Fibroblast of skin of right quadriceps (primary cell): ENCODE data around the gene CCDC17.
"Not testable (repeated sequence)": the region's sequence is repeated elsewhere in the genome, so short reads cannot be mapped to it uniquely, and the experiment has no call there.

Experiments used
- DNase-seq: peaks from one replicate; pipeline ENCODE4 v3.0.0-alpha.2; 2013

CCDC17 gene

DNA sequence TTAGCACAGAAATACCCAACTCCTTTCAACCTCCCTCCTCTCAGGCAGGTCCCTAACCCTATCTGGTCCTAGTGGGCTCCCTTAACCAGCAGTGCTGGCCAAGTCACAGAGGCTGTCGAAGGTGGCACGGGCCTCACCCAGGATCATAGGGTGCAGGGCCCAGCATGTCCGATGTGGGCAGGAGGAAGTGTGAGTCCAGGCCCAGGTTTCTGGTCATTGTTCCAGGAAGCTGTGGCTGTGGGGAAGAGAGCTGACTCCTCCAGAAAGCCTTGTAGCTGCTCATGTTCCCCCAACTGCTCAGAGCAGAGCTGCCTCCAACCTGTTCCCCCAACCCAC is 2.4 kb downstream of the CCDC17 start:
- DNase-seq, result no peak

GRCh38 chr1:45620588-45621500 is 3.0 kb downstream of the CCDC17 start:
- no peak for DNase-seq

DNA sequence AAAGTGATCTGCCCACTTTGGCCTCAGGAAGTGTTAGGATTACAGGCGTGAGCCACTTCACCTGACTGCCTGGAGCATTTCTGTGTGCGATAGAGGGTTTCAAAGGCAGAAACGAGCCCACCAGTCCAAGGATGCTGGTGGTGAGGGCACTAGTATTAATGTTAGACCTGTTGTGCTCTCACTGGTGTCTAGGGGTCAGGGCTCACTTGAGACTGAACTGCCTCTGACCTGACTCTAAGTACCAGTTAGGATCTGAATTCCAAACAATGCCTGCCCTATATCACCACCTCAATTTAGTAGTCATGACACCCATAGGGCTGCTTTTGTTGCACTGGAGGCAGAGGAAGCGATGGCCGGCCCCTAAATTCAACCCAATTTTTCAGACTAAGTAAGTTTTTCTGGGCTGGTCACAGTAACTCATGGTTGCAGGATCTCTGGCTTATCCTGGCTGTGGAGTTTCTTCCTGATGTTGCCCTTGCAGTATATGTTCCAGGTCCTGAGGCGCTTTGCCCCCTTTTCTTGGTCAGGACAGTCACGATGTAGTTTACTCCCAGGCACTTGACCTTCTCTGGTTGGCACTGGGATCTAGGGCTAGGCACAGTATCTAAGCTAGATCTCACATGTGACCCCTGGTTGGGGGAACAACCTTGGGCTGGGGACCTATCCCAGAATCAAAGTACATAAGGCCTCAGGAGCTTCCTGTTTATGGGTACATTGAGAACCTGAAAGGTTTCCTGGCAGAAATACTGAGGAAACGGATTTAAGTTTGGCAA is 4.5 kb downstream of the CCDC17 start:
- DNase-seq, result no peak

GRCh38 chr1:45617618-45618017 is 6.2 kb downstream of the CCDC17 start:
- DNase-seq, result peak; percentile 32

DNA sequence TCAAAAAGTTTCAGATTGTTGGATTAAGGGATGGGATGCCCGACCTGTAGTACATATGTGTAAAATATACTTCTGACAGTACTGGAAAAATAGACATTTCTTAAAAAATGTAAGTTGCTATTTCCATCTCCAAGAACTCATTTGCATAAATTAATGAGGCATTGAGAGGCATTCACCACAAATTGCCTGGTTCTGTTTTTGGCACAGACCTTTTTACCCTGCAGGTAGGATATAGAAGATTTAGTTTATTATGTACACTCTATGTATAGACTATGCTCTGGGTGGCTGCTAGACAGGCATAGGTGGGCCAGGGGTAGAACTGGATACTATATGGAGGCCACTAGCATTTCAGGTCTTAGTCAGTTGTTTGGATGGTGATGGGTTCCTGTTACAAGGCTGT is 8.0 kb downstream of the CCDC17 start:
- no peak for DNase-seq

DNA sequence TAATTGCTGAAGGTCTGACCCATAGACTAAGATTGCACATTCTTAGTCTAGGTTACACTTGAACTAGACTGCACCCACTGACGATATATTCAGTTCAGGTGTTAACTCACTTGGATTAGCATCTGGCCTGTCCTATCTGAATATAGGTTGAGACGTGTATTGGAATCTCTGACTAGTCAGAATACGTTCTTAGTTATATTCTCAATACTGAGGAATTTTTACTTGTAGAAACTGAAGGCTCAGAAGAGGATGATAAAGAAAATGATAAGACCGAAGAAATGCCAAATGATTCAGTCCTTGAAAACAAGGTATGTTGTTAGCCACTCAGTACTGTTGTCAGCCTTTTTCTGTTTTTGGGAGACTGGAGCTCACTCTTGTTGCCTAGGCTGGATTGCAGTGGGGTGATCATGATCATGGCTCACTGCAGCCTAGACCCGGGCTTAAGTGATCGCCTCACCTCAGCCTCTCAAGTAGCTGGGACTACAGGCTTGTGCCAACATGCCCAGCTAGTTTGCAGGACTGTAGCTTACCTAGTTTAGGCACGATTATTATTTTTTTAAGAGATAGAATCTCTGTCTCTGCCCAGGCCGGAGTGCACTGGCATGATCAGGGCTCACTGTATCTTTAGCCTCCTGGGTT is 10.8 kb downstream of the CCDC17 start:
- no peak for DNase-seq

DNA sequence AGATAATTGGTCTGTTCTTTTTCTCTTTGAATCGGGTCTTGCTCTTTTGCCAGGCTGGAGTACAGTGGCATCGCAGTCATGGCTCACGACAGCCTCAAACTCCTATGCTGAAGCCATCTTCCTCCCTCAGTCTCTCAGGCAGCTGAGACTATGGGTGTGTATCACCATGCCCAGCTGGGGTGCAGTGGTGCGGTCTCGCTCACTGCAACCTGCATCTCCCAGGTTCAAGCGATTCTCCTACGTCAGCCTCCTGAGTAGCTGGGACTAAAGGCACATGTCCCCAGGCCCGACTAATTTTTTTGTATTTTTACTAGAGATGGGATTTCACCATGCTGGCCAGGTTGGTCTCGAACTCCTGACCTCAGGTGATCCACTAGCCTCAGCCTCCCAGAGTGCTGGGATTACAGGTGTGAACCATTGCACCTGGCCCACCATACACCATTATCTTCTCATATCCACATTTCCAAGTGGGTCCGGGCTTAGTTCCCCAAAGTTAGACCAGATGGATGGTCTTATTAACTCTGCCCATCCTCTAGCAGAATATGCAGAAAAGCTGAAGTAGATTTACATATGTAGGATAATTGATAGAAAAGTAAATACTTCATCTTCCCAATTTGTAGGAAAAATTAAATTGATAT is 13.1 kb downstream of the CCDC17 start:
- no peak for DNase-seq

GRCh38 chr1:45608175-45609156 is 15.4 kb downstream of the CCDC17 start:
- no peak for DNase-seq

GRCh38 chr1:45607404-45608074 is 16.3 kb downstream of the CCDC17 start:
- DNase-seq, result no peak

DNA sequence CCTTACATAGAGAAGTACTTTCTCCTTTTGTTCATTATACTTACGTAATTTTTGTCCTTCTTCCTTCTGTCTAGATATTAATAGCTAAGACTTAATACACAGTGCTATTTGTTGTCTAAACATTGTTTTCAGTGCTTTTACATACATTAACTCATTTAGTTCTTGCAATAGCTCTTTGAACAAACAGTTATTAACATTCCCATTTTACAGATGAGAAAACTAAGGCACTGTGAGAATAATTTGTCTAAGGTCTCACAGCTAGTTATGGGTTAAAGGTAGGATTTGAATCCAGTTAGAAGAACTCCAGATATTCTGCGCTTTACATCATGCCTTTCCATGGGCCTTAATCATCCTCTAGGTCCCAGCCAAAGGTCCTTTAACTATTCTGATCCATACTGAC is 19.6 kb downstream of the CCDC17 start:
- DNase-seq, result no peak

GRCh38 chr1:45596765-45597164 is 27.1 kb downstream of the CCDC17 start:
- not testable (repeated sequence) for DNase-seq

DNA sequence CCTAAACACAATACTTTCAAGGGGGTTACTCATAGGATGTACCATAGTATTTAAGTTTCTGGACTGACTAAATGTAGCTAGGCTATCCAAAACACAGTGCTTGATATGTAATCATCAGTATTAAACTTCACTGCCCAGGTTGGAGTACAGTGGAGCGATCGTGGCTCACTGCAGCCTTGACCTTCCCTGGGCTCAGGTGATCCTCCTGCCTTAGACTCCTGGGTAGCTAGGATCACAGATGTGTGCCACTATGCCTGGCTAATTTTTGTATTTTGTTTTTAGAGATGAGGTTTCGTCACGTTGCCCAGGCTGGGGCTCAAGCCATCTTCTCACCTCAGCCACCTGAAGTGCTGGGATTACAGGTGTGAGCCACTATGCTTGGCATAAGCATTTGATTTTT is 29.4 kb downstream of the CCDC17 start:
- no peak for DNase-seq

DNA sequence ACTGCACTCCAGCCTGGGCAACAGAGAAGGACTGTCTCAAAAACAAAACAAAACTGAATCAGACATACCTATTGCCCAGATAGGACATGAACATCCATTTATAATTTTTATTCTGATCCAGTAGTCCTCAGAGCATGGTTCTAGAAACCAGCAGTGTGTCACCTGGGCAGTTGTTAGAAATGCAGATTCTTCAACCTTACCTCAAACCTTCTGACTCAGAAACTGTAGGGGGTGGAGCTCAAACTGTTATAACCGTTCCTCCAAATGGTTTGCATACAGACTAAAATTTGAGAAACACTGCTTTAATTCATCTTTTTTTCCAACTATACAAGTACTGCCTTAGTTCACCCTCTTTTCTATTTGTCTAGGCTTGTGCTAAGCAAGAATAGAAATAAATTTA is 34.0 kb downstream of the CCDC17 start:
- DNase-seq, result no peak

GRCh38 chr1:45586769-45587168 is 37.1 kb downstream of the CCDC17 start:
- no peak for DNase-seq

DNA sequence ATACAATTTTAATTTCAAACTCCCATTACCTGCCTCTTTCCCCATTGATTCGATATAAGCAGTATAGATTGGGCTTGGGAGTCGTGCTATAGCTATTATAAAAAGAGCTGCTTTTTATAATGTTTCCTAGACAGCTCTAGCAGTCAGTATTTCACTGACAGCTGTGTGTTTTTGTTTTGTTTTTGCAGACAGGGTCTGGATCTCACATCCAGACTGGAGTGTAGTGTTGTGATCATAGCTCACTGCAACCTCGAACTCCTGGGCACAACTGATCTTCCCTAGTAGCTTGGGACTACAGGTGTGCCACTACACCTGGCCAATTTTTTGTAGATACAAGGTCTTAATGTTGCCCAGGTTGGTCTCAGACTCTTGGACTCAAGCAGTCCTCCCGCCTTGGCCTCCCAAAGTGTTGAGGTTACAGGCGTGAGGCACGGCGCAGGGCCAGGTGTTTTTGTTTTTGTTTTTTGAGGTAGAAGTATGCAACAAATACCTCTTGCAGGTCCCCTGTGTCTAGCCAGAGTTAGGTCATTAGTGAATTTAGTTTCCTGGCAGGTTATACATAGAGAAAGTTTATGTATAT is 38.3 kb downstream of the CCDC17 start:
- no peak for DNase-seq

GRCh38 chr1:45585110-45585426 is 38.8 kb downstream of the CCDC17 start:
- no peak for DNase-seq

DNA sequence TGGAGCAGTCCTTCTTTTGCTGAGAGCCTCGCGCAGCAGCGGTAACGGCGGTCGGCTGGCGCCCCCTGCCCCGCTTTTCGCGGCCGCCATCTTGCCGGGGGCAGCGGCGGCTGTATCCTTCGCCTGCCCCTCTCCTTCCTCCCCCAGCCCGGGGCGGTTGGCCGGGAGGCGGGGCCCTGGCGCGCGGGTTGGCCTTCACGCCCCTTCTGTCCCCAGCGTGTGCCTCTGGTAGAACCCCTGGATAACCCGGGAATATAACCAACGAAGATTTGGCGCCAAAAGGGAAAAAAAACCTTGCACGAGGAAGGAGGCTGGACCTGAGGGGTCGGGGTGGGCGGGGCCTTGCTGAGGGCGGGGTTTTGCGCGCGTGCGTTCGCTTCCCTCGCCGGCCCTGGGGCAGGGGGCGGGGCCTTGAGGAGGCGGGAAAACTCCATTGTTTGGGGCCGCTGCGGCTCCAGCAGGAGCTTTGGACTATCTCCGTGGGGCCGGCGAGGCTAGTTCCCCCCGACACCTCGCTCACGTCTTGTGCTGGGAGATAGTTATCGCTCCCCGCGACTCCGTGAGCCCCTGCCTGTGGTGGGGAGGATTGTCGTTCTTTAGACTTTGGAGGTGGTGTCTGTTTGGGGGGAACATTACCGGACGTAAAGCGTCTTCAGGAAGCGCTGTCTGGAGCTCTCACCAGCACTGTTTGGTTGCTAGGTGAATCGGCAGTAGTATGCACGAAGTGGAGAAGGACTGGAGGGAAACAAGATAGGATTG is 39.3 kb downstream of the CCDC17 start:
- peak; percentile 88 for DNase-seq

DNA sequence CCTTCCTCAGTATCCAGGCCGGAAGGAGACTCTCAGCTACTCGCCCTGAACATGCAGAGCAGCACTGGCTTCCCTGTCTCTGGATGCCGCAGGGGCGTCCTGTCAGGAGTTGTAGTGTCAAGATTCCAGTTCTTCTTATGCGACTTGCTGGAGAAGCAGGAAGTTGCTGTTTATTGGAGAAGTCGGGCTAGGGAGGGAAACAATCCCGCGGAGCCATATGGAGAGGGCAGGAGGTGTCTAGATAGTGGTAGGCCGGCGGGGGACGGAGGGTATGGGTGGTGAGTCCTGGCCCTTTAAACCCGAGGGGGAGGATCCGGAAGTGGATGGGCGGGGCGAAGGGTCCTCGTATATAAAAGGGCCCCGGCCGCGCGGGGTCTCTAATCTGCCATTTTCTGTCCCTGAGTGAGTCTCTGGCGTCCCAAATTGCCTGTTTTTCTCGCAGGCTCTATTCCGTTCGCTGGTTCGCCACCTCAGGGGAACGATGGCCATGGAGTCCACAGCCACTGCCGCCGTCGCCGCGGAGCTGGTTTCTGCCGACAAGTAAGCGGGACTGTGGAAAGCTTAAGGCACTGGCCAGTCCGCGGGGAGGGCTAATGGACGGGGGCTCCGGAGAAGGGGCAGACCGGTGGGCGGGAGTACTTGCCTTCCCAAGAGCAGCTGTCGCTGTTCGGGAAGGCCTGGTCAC is 40.0 kb downstream of the CCDC17 start, which contains the start of gene NASP:
Gene NASP (plus strand): TSS at position 376 of the 685 bp plus-strand sequence. CDS start 106 bp downstream, at position 482.
- peak; percentile 84 for DNase-seq

DNA sequence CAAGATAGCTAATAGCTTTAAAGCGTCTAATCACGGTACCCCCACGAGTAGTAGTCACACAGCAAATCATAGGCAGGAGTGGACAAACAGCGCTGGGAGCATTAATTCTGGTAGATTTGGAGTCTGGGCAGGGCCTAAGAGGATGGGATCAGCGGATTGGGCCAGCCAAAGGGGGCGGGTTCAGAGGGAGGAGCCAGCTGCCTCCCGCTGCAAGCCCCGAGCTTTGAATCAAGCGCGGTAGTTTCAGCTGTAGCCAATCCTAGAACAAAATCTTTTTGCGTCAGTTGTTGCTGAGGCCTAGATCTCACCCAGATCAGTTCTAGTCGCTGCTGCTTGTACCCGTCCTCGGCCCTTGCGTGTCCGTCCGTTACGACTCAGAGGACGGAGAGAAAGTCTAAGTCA is 40.6 kb downstream of the CCDC17 start:
- peak; percentile 96 for DNase-seq
